Measurements from ENCODE around the gene MPRIP.
"Not testable (repeated sequence)": the region's sequence is repeated elsewhere in the genome, so short reads cannot be mapped to it uniquely, and the experiment has no call there.

DNA sequence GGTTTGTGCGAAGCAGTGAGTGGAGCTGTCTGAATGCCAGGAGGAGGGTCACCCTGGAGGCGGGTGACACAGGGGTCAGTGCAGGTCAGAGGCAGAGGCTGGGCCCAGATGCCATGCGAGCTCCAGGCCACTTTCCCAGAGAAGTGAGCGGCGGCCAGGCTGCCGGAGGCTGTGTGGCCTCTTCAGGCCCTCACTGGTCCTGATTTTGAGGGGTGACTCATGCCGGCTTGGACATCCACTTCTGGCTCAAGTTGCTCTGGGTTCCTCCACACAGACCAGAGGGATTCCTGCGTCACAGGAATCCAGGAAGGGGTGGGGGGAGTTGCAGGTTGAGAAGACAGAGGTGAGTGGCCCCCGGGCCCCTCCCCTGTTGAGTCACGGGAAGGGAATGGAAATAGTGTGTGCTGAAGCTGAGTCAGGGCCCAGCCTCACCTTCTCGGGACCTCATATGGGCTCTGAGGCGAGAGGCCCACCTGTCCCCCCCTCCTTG, 31.7 kb upstream of the MPRIP start:
- TF ChIP-seq, protein P1, sequence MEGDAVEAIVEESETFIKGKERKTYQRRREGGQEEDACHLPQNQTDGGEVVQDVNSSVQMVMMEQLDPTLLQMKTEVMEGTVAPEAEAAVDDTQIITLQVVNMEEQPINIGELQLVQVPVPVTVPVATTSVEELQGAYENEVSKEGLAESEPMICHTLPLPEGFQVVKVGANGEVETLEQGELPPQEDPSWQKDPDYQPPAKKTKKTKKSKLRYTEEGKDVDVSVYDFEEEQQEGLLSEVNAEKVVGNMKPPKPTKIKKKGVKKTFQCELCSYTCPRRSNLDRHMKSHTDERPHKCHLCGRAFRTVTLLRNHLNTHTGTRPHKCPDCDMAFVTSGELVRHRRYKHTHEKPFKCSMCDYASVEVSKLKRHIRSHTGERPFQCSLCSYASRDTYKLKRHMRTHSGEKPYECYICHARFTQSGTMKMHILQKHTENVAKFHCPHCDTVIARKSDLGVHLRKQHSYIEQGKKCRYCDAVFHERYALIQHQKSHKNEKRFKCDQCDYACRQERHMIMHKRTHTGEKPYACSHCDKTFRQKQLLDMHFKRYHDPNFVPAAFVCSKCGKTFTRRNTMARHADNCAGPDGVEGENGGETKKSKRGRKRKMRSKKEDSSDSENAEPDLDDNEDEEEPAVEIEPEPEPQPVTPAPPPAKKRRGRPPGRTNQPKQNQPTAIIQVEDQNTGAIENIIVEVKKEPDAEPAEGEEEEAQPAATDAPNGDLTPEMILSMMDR (IDR thresholded peaks at IDR 0.05; ENCODE audit: poor library complexity): not testable (repeated sequence)
- not testable (repeated sequence) for TF ChIP-seq EZH2 (IDR thresholded peaks at IDR 0.05; ENCODE audit: borderline replicate concordance); EZH2phosphoT487 (IDR thresholded peaks at IDR 0.05; ENCODE audit: low read depth, severe bottlenecking, unreplicated experiment)
